T-helper 1 cell treated with Interleukin-12 subunit alpha and Interleukin-12 subunit beta and Interleukin-4 antibody, amounts not matched to agents 30 μg/mL and 1 μg/mL, for 36 hours (primary cell): Measurements from ENCODE around the gene PAXX.

Experiments used
- H3K27ac Mint-ChIP-seq: one replicate; pipeline ENCODE4 v1.8.0; 2021; ENCODE audit warnings: mild to moderate bottlenecking, mixed read lengths
- H3K27me3 Mint-ChIP-seq: one replicate; pipeline ENCODE4 v1.8.0; 2021; ENCODE audit warnings: low read depth, mixed read lengths
- H3K36me3 Mint-ChIP-seq: one replicate; pipeline ENCODE4 v1.8.0; 2021; ENCODE audit warnings: low read depth, mixed read lengths
- H3K4me1 Mint-ChIP-seq: one replicate; pipeline ENCODE4 v1.8.0; 2021; ENCODE audit warnings: low read depth, mixed read lengths
- H3K4me3 Mint-ChIP-seq: one replicate; pipeline ENCODE4 v1.8.0; 2021; ENCODE audit warnings: mild to moderate bottlenecking, moderate library complexity, mixed read lengths
- H3K9me3 Mint-ChIP-seq: one replicate; pipeline ENCODE4 v1.8.0; 2021; ENCODE audit warnings: mixed read lengths

PAXX gene

DNA sequence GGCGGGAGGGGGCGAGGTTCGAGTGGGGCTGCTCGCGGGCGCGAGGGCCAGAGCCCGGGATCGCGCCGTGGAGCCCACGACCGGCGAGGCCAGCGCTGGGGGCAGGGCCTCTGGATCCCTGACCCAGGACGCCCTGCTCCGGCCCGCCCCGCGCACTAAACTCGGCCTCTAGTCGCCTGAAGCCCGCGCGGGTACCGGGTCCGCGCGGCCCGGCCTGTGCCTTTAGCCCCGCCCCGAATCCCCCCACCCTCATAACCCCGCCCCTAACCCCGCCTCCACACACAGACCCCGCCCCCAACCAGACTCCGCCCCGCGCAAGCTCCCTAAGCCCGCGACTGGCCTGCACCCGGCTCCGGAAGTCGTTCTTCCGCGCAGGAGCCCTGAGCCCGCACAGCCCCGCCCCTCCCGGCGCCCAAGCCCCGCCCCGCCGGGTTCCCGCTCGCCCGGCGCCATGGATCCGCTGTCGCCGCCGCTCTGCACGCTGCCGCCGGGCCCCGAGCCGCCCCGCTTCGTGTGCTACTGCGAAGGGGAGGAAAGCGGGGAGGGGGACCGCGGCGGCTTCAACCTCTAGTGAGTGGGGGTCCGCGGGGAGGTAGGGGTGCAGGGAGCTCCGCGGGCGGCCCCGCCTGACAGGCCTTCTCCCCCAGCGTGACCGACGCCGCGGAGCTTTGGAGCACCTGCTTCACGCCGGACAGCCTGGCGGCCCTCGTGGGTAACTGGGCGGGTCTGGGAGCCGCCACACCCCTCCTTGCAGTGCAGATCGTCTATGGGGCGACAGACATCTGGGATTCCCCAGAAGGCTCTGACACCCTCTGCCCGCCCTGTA lies at the start of gene PAXX:
Gene PAXX (plus strand): TSS at position 430 of the 826 bp plus-strand sequence. CDS start 22 bp downstream, at position 452.
- peak within 1 kb of the TSS; percentile 88 for H3K27ac Mint-ChIP-seq
- no peaks in the 10 kb centered on the region for H3K9me3 Mint-ChIP-seq
- peaks cover 9% of the 10 kb centered on the region for H3K36me3 Mint-ChIP-seq
- peaks cover 28% of the 10 kb centered on the region for H3K27me3 Mint-ChIP-seq
- H3K4me1 Mint-ChIP-seq, result peaks cover 18% of the 10 kb centered on the region
- H3K4me3 Mint-ChIP-seq, result peak within 1 kb of the TSS; percentile 84

DNA sequence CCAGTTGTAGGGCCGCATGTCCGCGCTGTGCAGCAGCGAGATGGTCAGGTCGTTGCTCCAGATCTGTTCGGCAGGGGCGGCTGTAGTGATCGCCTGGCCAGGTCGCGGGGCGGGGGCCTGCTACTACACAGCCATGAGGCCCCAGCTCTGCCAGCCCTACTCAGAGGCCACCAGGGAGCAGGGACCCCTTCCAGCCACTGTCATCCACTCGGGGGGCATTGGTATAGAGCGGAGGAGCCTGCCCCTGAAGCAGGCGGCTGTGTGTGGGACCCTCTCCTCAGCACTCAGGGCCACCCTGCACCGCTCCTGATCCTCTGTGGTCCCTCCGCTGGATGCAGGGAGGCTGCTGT lies 49.4 kb upstream of the PAXX start:
- H3K4me3 Mint-ChIP-seq, result peak overlapping the region; percentile 61
- H3K36me3 Mint-ChIP-seq, result peaks cover 13% of the 10 kb centered on the region
- H3K9me3 Mint-ChIP-seq, result no peaks in the 10 kb centered on the region
- no peak overlapping the region for H3K27ac Mint-ChIP-seq
- H3K27me3 Mint-ChIP-seq, result no peaks in the 10 kb centered on the region
- peaks cover 3% of the 10 kb centered on the region for H3K4me1 Mint-ChIP-seq

GRCh38 chr9:136943291-136944211 lies 48.7 kb upstream of the PAXX start:
- H3K4me3 Mint-ChIP-seq, result peak overlapping the region; percentile 82
- H3K27ac Mint-ChIP-seq, result peak overlapping the region; percentile 79
- H3K9me3 Mint-ChIP-seq, result no peaks in the 10 kb centered on the region
- peaks cover 11% of the 10 kb centered on the region for H3K36me3 Mint-ChIP-seq
- H3K4me1 Mint-ChIP-seq, result peaks cover 3% of the 10 kb centered on the region
- no peaks in the 10 kb centered on the region for H3K27me3 Mint-ChIP-seq

GRCh38 chr9:136944212-136944518 lies 48.1 kb upstream of the PAXX start:
- Mint-ChIP-seq H3K36me3 (peaks cover 9% of the 10 kb centered on the region), H3K27ac (no peak overlapping the region), H3K4me1 (peaks cover 3% of the 10 kb centered on the region)

DNA sequence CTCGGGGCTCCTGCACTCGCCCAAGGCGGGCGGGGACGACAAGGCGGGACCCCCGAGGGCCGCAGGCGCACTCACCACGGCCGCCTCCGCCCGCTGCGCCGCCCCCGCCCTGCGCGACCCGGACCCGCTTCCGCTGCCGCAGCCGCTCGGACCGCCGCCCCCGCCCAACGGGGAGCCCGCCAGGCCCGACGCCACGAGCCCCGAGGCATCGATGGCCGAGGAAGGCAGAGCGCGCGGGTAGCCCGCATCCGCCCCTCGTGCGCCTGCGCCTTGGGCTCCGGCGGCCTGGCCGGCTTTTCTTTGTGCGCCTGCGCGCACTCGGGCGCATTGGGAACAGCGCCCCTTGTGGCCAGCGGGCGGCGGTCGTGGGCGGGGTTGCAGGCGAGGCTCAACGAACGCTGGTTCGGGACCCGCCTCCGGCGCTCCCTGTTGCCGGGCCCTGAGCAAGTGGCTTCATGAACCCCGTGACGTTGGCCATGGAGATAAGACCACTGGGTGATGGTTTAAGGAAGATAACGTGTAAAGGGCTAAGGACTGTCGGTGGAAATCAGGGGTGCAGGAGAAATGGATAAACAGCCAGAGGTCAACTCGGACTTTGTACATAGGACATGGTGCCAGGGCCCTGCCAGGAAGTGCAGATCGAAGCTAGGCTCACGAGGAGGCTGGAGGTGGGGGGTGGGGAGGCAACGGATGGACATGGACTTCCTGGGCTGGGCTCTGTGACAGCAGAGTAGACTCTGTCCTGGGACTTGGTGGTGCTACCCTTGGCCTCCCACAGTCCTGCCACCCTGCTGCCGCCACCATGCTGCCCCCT lies 47.5 kb upstream of the PAXX start, which contains the start of the genes C8G and FBXW5:
Gene C8G (plus strand): TSS at position 725 of the 814 bp plus-strand sequence. CDS start 78 bp downstream, at position 803.
Gene FBXW5 (minus strand): TSS at position 220 of the 814 bp plus-strand sequence. CDS start 655 bp downstream, outside the sequence.
- H3K4me3 Mint-ChIP-seq, result peak within 1 kb of the TSS; percentile 82
- H3K9me3 Mint-ChIP-seq, result no peaks in the 10 kb centered on the region
- no peaks in the 10 kb centered on the region for H3K27me3 Mint-ChIP-seq
- H3K27ac Mint-ChIP-seq, result peak within 1 kb of the TSS; percentile 90
- H3K36me3 Mint-ChIP-seq, result peaks cover 6% of the 10 kb centered on the region
- H3K4me1 Mint-ChIP-seq, result peaks cover 3% of the 10 kb centered on the region

More at GRCh38 chr9:136944212-136944518, 48.1 kb upstream of the PAXX start:
- Mint-ChIP-seq H3K4me3 (peak overlapping the region; percentile 82), H3K9me3 (no peaks in the 10 kb centered on the region), H3K27me3 (no peaks in the 10 kb centered on the region)

GRCh38 chr9:136945333-136946227 lies 46.6 kb upstream of the PAXX start:
- Mint-ChIP-seq H3K36me3 (peaks cover 6% of the 10 kb centered on the region), H3K27ac (no peak overlapping the region), H3K4me1 (peaks cover 3% of the 10 kb centered on the region), H3K9me3 (no peaks in the 10 kb centered on the region), H3K27me3 (no peaks in the 10 kb centered on the region), H3K4me3 (peak overlapping the region; percentile 66)

GRCh38 chr9:136946228-136947027 lies 45.8 kb upstream of the PAXX start:
- Mint-ChIP-seq H3K9me3 (no peaks in the 10 kb centered on the region), H3K4me1 (peaks cover 3% of the 10 kb centered on the region), H3K36me3 (peaks cover 3% of the 10 kb centered on the region), H3K4me3 (no peak overlapping the region), H3K27ac (no peak overlapping the region), H3K27me3 (no peaks in the 10 kb centered on the region)

GRCh38 chr9:136947028-136947891 lies 45.0 kb upstream of the PAXX start:
- H3K4me1 Mint-ChIP-seq, result peaks cover 3% of the 10 kb centered on the region
- H3K4me3 Mint-ChIP-seq, result no peak overlapping the region
- no peaks in the 10 kb centered on the region for H3K36me3 Mint-ChIP-seq

DNA sequence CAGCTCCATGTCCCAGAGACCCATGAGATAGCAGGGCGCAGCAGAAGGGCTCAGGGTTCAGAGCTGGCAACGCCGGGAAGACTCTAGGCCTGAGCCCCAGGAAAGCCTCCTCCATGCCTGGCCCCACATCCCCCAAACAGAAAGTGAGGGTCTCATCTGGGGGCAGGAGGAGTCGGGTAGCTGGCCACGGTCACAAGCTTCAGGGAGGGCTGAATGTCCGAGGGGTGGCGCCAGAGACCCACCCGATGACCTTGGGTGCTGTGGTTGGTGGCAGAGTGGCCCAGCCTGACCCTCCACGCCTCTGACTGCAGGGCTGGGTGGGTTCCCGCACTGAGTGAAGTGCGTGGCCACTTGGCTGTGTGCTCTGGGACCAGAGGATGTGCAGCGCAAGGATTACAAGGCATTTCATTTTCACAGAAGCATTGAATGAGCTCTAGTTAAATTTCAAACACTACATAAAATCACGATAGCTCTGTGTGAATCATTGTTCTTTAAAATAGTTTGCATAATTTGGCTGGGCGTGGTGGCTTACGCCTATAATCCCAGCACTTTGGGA lies 44.2 kb upstream of the PAXX start:
- H3K4me3 Mint-ChIP-seq, result peak overlapping the region; percentile 40
- peaks cover 3% of the 10 kb centered on the region for H3K4me1 Mint-ChIP-seq
- H3K27ac Mint-ChIP-seq, result no peak overlapping the region
- no peaks in the 10 kb centered on the region for H3K27me3 Mint-ChIP-seq
- no peaks in the 10 kb centered on the region for H3K9me3 Mint-ChIP-seq
- no peaks in the 10 kb centered on the region for H3K36me3 Mint-ChIP-seq

More at GRCh38 chr9:136947028-136947891, 45.0 kb upstream of the PAXX start:
- Mint-ChIP-seq H3K27me3 (no peaks in the 10 kb centered on the region), H3K27ac (no peak overlapping the region), H3K9me3 (no peaks in the 10 kb centered on the region)

DNA sequence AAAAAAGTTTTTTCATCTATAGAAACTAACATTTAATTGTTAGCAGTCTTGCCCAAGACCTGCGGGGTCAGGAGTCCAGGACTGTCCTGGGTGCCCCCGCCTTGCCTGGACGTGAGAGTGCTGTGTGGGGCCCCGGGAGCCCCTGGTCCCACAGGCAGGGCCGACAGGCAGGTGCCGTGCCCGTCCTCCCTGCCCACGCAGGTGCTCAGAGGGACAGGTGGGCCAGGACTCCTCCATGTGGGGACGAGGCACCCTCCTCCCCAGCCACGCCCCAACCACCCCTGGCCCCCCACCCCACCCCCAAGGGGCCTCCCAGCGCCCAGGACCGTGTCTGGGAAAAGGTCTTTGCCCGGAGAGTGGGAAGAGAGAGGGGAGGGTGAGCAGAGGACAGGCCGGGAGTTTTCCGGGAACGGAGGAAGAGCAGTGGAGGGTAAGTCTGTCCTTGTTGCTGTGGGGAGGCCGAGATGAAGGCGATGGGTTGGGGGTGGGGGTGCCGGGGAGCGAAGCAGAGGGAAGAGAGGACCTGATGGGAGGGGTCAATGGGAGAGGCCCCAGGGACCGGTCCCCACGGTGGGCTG lies 42.9 kb upstream of the PAXX start:
- Mint-ChIP-seq H3K4me3 (peak overlapping the region; percentile 82), H3K27me3 (no peaks in the 10 kb centered on the region), H3K27ac (peak overlapping the region; percentile 73), H3K9me3 (no peaks in the 10 kb centered on the region), H3K4me1 (peaks cover 3% of the 10 kb centered on the region), H3K36me3 (no peaks in the 10 kb centered on the region)

GRCh38 chr9:136949817-136950655 lies 42.2 kb upstream of the PAXX start:
- Mint-ChIP-seq H3K4me1 (no peaks in the 10 kb centered on the region), H3K36me3 (no peaks in the 10 kb centered on the region), H3K27ac (peak overlapping the region; percentile 86), H3K27me3 (no peaks in the 10 kb centered on the region), H3K4me3 (peak overlapping the region; percentile 86), H3K9me3 (no peaks in the 10 kb centered on the region)
